Neutrophil (primary cell): ENCODE results near the gene TBCD.
"Not testable (repeated sequence)": the region's sequence is repeated elsewhere in the genome, so short reads cannot be mapped to it uniquely, and the experiment has no call there.

Source experiments
- H3K27ac ChIP-seq: fragments of 200-600 bp; sonication (generic); 2 replicates; pipeline ENCODE4 v1.5.1; 2016; ENCODE audit warnings: mild to moderate bottlenecking, moderate library complexity
- H3K27me3 ChIP-seq: fragments of 200-600 bp; sonication (generic); 2 replicates; pipeline ENCODE4 v1.6.0; 2016; ENCODE audit warnings: mild to moderate bottlenecking
- H3K36me3 ChIP-seq: fragments of 200-600 bp; sonication (generic); 2 replicates; pipeline ENCODE4 v1.5.1; 2017
- H3K4me1 ChIP-seq, 2 experiments: fragments of 200-600 bp in 1 of 2; sonication (generic) in 1 of 2; 1 replicate in 1 of 2; 2 replicates in 1 of 2; pipeline versions ENCODE4 v1.5.1 to v1.6.1; 2013 to 2016; ENCODE audit warnings: low read depth in 1 of 2, low read length in 1 of 2, mild to moderate bottlenecking in 1 of 2, moderate library complexity in 1 of 2; ENCODE audit not compliant: control insufficient read depth in 1 of 2, insufficient read depth in 1 of 2
- H3K4me3 ChIP-seq, 2 experiments: fragments of 200-600 bp in 1 of 2; sonication (generic) in 1 of 2; 1 replicate in 1 of 2; 2 replicates in 1 of 2; pipeline ENCODE4 v1.5.1; 2013 to 2016; ENCODE audit warnings: low read depth in 1 of 2, low read length in 1 of 2, mild to moderate bottlenecking in 1 of 2, moderate library complexity in 1 of 2
- H3K9me3 ChIP-seq: fragments of 200-600 bp; sonication (generic); 2 replicates; pipeline ENCODE4 v1.5.1; 2016
- CTCF ChIP-seq: fragments of 200-600 bp; sonication (generic); IDR thresholded peaks from 2 replicates; pipeline ENCODE4 v1.5.1; 2016; ENCODE audit warnings: antibody characterized with exemption

Gene TBCD

GRCh38 chr17:82948957-82949356 is 197.1 kb downstream of the TBCD start:
- Histone ChIP-seq H3K27me3 (no peaks in the 10 kb centered on the region), H3K36me3 (peaks cover 34% of the 10 kb centered on the region), H3K27ac (no peak overlapping the region), H3K9me3 (peaks cover 7% of the 10 kb centered on the region), H3K4me3 (no peak overlapping the region), H3K4me1 (no peaks in the 10 kb centered on the region)
- TF ChIP-seq CTCF: no peak

GRCh38 chr17:82949361-82949760 is 197.5 kb downstream of the TBCD start:
- no peak overlapping the region for H3K27ac ChIP-seq
- H3K4me1 ChIP-seq: no peaks in the 10 kb centered on the region
- H3K4me3 ChIP-seq: no peak overlapping the region
- no peak for TF ChIP-seq CTCF
- H3K36me3 ChIP-seq: peaks cover 30% of the 10 kb centered on the region
- H3K9me3 ChIP-seq: peaks cover 5% of the 10 kb centered on the region
- H3K27me3 ChIP-seq: no peaks in the 10 kb centered on the region

GRCh38 chr17:82949984-82950383 is 198.1 kb downstream of the TBCD start:
- no peaks in the 10 kb centered on the region for H3K4me1 ChIP-seq
- no peak overlapping the region for H3K4me3 ChIP-seq
- no peaks in the 10 kb centered on the region for H3K9me3 ChIP-seq
- TF ChIP-seq CTCF: no peak
- H3K27ac ChIP-seq: no peak overlapping the region
- H3K36me3 ChIP-seq: peaks cover 28% of the 10 kb centered on the region
- no peaks in the 10 kb centered on the region for H3K27me3 ChIP-seq

- TF ChIP-seq CTCF: no peak
- Histone ChIP-seq H3K9me3 (no peaks in the 10 kb centered on the region), H3K4me1 (no peaks in the 10 kb centered on the region), H3K27me3 (no peaks in the 10 kb centered on the region), H3K4me3 (no peak overlapping the region), H3K36me3 (peaks cover 28% of the 10 kb centered on the region), H3K27ac (no peak overlapping the region)
These were observed 198.7 kb downstream of the TBCD start for GRCh38 chr17:82950525-82951102.

- Histone ChIP-seq H3K4me1 (no peaks in the 10 kb centered on the region), H3K27me3 (no peaks in the 10 kb centered on the region), H3K36me3 (peaks cover 40% of the 10 kb centered on the region), H3K27ac (no peak overlapping the region), H3K9me3 (no peaks in the 10 kb centered on the region), H3K4me3 (no peak overlapping the region)
- TF ChIP-seq CTCF: no peak
These were observed 200.2 kb downstream of the TBCD start for GRCh38 chr17:82952019-82952418.

GRCh38 chr17:82955106-82955505 is 203.2 kb downstream of the TBCD start:
- H3K4me1 ChIP-seq, H3K27ac ChIP-seq, H3K9me3 ChIP-seq, H3K27me3 ChIP-seq, H3K4me3 ChIP-seq: not testable (repeated sequence)
- H3K36me3 ChIP-seq: peaks cover 50% of the 10 kb centered on the region

- not testable (repeated sequence) for H3K27ac ChIP-seq
- H3K36me3 ChIP-seq: peaks cover 53% of the 10 kb centered on the region
These were observed 203.8 kb downstream of the TBCD start for GRCh38 chr17:82955627-82956026.

More at GRCh38 chr17:82955627-82956026, 203.8 kb downstream of the TBCD start:
- not testable (repeated sequence) for H3K9me3 ChIP-seq, H3K4me1 ChIP-seq, H3K27me3 ChIP-seq, H3K4me3 ChIP-seq
